ENCODE results near the gene SH2D3C.

GRCh38 chr9:127728808-127729207 is 49.7 kb downstream of the SH2D3C start:
- TF ChIP-seq, protein P1, sequence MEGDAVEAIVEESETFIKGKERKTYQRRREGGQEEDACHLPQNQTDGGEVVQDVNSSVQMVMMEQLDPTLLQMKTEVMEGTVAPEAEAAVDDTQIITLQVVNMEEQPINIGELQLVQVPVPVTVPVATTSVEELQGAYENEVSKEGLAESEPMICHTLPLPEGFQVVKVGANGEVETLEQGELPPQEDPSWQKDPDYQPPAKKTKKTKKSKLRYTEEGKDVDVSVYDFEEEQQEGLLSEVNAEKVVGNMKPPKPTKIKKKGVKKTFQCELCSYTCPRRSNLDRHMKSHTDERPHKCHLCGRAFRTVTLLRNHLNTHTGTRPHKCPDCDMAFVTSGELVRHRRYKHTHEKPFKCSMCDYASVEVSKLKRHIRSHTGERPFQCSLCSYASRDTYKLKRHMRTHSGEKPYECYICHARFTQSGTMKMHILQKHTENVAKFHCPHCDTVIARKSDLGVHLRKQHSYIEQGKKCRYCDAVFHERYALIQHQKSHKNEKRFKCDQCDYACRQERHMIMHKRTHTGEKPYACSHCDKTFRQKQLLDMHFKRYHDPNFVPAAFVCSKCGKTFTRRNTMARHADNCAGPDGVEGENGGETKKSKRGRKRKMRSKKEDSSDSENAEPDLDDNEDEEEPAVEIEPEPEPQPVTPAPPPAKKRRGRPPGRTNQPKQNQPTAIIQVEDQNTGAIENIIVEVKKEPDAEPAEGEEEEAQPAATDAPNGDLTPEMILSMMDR (conservative IDR thresholded peaks at IDR 0.05 in 1 of 2, IDR thresholded peaks at IDR 0.05 in 1 of 2; ENCODE audit: extremely low read depth in 1 of 2, insufficient read depth in 1 of 2, low read depth in 1 of 2, low read length in 2 of 2): no peak
- no peak for TF ChIP-seq EZH2 (IDR thresholded peaks at IDR 0.05; ENCODE audit: borderline replicate concordance, low read length)

All from mammary epithelial cell (primary cell).